GM21381 (cell line): ENCODE measurements around the gene INMT.
"Not testable (repeated sequence)": the region's sequence is repeated elsewhere in the genome, so short reads cannot be mapped to it uniquely, and the experiment has no call there.

ENCODE experiments used
- ATAC-seq: cut with Tn5 transposase; IDR thresholded peaks from one replicate; pipeline ENCODE4 v1.9.1; 2021; ENCODE audit warnings: mild to moderate bottlenecking, moderate library complexity; ENCODE audit not compliant: unreplicated experiment

The INMT gene

GRCh38 chr7:30751696-30752273, at the start of gene INMT:
Gene INMT (plus strand): TSS chr7:30752135. CDS start chr7:30752151, 16 bp downstream.
- no peak for ATAC-seq

DNA sequence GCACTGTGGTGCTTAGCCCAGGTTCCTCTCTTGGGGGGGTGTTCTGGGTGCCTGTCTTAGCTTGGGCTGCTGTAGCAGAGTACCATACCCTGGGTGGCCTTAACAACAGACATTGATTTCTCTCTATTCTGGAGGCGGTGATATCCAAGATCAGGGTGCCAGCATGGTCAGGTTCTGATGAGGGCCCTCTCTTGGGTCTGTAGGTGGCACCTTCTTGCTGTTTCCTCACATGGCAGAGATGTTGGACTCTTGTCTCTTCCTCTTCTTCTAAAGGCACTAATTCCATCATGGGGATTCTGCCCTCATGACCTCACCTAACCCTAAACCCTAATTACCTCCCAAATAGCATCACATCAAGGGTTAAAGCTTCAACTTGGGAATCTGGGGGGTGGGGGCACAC, 49.7 kb upstream of the INMT start:
- ATAC-seq: no peak

DNA sequence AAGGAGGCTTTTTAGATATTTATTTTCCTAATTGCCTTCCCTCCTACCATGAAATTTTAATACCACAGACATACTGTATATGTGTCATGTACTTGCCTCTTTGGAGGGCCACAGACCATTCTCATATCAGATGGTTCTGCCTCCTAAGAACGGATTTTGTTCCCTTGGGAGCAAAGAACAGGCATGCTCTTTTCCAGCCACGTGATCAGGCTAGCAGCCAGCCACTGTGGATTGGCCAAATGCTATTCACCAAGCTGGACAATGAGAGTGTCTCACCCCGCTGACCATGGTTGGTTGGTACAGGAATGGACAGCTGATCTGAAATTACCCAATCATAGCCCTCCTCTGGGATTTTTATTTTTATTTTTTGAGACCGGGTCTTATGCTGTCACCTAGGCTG, 48.2 kb upstream of the INMT start:
- no peak for ATAC-seq

GRCh38 chr7:30705008-30705407, 46.9 kb upstream of the INMT start:
- no peak for ATAC-seq

DNA sequence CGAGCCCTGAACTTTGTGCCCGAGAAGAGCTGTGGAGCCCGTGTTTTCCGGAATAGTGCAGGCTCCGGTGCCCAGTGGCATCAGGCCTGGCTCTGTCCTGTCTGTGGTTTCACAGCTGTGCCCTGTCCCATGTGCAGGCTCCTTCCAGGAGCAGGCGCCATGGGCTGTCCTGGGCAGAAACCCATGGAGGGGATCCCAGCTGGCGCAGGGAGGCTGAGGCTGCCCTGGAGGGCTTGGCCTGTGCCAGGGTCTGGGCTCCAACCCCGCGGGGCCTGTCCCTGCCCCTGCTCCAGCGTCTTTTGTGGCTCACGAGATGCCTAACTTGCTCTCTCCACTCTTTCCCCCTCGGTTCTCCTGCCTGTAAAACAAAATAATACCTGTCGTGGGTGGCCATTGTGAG, 46.3 kb upstream of the INMT start:
- ATAC-seq: no peak

DNA sequence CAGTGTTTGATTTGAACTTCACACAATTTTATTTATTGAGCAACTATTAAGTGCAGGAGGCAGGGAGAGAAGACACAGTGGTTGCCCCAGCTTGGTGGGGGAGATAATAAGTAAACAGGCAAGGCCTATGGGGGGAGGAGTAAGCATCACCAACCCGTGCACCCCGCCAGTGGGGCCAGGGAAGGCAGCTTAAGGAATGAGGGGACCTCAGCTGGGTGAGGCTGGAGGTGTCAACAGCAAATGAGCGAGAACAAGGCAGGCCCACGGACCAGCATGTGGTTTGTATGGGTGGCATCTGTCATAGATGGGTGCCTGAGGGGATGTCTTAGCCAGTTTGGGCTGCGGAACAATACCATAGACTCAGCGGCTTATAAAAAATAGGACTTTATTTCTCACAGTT, 45.6 kb upstream of the INMT start:
- ATAC-seq: no peak

DNA sequence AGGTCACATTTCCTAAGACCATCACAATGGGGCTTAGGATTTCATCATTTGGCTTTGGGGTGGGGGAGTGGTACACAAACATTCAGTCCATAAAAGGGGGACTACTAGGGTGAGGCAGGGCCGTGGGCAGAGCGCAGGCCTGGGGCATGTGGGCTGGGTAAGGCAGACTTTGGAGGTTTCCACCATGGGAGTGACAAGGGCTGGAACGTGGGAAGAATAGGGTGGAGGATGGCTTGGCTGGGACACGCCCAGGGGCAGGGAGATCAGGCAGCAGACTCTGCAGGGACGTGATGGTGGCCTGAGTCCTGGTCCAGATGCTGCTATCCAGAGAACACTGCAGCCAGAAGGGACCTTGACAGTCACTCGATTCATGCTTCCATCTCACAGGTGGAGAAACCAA, 45.0 kb upstream of the INMT start:
- no peak for ATAC-seq

- no peak for ATAC-seq
Measured at GRCh38 chr7:30707391-30708357, 44.3 kb upstream of the INMT start.

- ATAC-seq: no peak
Measured at GRCh38 chr7:30708412-30708811, 43.5 kb upstream of the INMT start.

- no peak for ATAC-seq
Measured at GRCh38 chr7:30708983-30709382, 43.0 kb upstream of the INMT start.

DNA sequence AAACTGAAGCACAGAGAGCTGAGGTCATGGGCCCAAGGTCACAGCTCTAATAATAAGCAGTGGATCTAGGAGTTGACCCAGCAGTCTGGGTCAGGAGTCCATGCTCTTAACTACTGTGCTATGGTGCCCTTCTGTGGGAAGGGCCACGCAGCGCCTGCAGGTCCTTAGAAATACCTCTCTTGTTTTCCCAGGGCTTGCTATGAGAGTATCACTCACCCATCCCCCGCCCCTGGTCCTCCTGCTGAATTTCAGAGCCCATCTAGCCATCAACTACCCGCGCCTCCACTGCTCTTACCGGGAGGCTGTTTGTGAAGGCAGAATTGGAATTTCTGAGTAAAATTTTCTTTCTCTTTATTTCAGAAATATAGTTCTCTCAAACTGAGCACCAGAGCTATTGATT, 42.4 kb upstream of the INMT start:
- ATAC-seq: no peak

GRCh38 chr7:30710669-30711068, 41.3 kb upstream of the INMT start:
- no peak for ATAC-seq

GRCh38 chr7:30713392-30713791, 38.5 kb upstream of the INMT start:
- ATAC-seq: no peak

- ATAC-seq: no peak
Measured at GRCh38 chr7:30714129-30714528, 37.8 kb upstream of the INMT start.

GRCh38 chr7:30717181-30717580, 34.8 kb upstream of the INMT start:
- ATAC-seq: no peak

DNA sequence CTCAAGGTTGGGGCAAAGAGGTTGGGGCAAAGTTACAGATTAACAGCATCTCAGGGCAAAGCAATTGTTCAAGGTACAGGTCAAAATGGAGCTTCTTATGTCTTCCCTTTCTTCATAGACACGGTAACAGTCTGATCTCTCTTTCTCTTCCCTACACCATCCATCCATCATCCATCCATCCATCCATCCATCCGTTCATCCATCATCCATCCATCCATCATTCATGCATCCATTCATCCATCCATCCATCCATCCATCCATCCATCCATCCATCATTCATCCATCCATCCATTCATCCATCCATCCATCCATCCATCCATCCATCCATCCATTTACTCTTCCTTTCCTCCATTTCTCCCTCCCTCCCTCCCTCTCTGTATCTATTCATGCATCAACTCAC, 32.5 kb upstream of the INMT start:
- ATAC-seq: not testable (repeated sequence)

GRCh38 chr7:30721211-30721610, 30.7 kb upstream of the INMT start:
- ATAC-seq: no peak

GRCh38 chr7:30722187-30722586, 29.7 kb upstream of the INMT start:
- no peak for ATAC-seq

DNA sequence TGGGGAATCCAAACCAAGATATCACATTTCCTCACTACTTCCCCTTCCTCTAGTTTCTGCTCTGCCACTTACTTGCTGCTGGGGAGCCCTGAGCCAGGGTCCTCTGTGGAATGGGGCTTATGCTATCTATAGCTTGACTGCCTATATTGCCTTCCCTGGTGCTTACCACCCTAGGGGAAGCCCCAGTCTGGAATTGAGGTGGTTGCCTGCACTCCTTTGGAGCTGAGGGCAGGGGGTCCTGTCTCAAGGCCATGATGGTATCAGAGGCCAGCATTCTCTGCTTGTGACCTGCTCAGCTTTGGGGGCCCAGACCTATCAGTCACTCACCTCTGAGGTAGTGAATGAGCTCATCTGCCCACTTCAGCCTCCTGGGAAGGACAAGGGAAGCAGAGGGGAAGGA, 29.3 kb upstream of the INMT start:
- ATAC-seq: no peak

DNA sequence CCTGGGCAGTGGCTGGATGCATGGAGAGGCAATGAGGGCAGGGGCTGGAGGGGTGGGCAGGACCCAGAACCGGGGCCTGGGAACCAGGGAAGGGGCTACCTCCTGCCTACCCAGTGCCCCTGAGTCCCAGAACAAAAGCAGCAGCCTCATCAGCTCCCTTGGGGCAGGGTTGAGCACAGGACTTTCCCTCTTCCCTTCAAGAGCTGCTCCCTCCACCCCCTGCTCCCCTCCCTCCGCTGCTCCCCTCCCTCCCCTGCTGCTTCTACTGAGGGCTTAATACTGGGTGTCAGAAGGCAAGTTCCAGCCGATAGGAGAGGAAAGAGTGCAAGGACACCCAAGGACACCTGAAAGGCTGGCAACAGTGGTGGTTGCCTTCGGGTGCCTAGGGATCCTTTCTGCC, 28.2 kb upstream of the INMT start:
- no peak for ATAC-seq

- no peak for ATAC-seq
Measured at GRCh38 chr7:30726296-30727006, 25.5 kb upstream of the INMT start.
